A673 (cell line): ENCODE data around the gene JCAD.

Source experiments
- CTCF ChIP-seq: fragments of 300-800, 200-600 bp; sonication (generic); conservative IDR thresholded peaks from 2 replicates; pipeline ENCODE4 v1.5.1; 2017; ENCODE audit warnings: low read depth, mild to moderate bottlenecking, antibody characterized with exemption, low read length, moderate library complexity, mixed read lengths
- EZH2 ChIP-seq: fragments of 200-600 bp; sonication (generic); IDR thresholded peaks from 2 replicates; pipeline ENCODE4 v1.6.1; 2017; ENCODE audit warnings: borderline replicate concordance, low read depth, mild to moderate bottlenecking, mixed read lengths, antibody characterized with exemption, low read length; ENCODE audit not compliant: poor library complexity, severe bottlenecking

GRCh38 chr10:30062582-30062981 is 3.2 kb upstream of the JCAD start:
- TF ChIP-seq CTCF (no peak), EZH2 (no peak)
